Astrocyte (in vitro differentiated cells and primary cell): ENCODE measurements around the gene TBL2. TPM values are rescaled to one million over a fixed set of nuclear protein-coding genes. Genes with fewer than 3 reads are reported as not detected.

Experiments
- DNase-seq: peaks from one replicate; pipeline ENCODE4 v3.0.0-alpha.2; 2010; ENCODE audit warnings: low read depth
- FAIRE-seq: peaks from 2 replicates; lab custom pipeline; 2011; peaks lifted over from hg19 to GRCh38; lab: Jason Lieb, UNC
- H2AFZ ChIP-seq: 2 replicates; pipeline ENCODE4 v1.6.0; 2012; ENCODE audit warnings: low read depth, low read length, inconsistent platforms
- H3K27ac ChIP-seq: 2 replicates; pipeline ENCODE4 v1.5.1; 2011; ENCODE audit warnings: low read depth, low read length, inconsistent platforms
- H3K27me3 ChIP-seq: 2 replicates; pipeline ENCODE4 v1.6.0; 2011; ENCODE audit warnings: low read length, inconsistent platforms; ENCODE audit not compliant: insufficient read depth
- H3K36me3 ChIP-seq: 2 replicates; pipeline ENCODE4 v1.5.1; 2011; ENCODE audit warnings: low read length, inconsistent platforms; ENCODE audit not compliant: insufficient read depth
- H3K4me1 ChIP-seq: 2 replicates; pipeline ENCODE4 v1.5.1; 2011; ENCODE audit warnings: low read length, inconsistent platforms; ENCODE audit not compliant: insufficient read depth
- H3K4me2 ChIP-seq: 2 replicates; pipeline ENCODE4 v1.6.0; 2012; ENCODE audit warnings: low read length, inconsistent platforms
- H3K4me3 ChIP-seq: 2 replicates; pipeline ENCODE4 v1.5.1; 2011; ENCODE audit warnings: low read depth, mild to moderate bottlenecking, low read length, inconsistent platforms; ENCODE audit not compliant: insufficient read depth
- H3K79me2 ChIP-seq: 2 replicates; pipeline ENCODE4 v1.6.0; 2012; ENCODE audit warnings: mild to moderate bottlenecking, low read length, inconsistent platforms; ENCODE audit not compliant: insufficient read depth
- H3K9ac ChIP-seq: 2 replicates; pipeline ENCODE4 v1.6.0; 2012; ENCODE audit warnings: mild to moderate bottlenecking, low read length, inconsistent platforms
- H3K9me3 ChIP-seq: 2 replicates; pipeline ENCODE4 v1.5.1; 2012; ENCODE audit warnings: low read depth, mild to moderate bottlenecking, low read length, inconsistent platforms; ENCODE audit not compliant: insufficient read depth
- H4K20me1 ChIP-seq: 2 replicates; pipeline ENCODE4 v1.6.0; 2012; ENCODE audit warnings: low read length, inconsistent platforms; ENCODE audit not compliant: insufficient read depth
- H3K27ac Mint-ChIP-seq: one replicate; pipeline ENCODE4 v1.8.0; 2021; ENCODE audit warnings: mild to moderate bottlenecking, mixed read lengths; ENCODE audit not compliant: unreplicated experiment
- H3K27me3 Mint-ChIP-seq: one replicate; pipeline ENCODE4 v1.8.0; 2021; ENCODE audit warnings: low read depth, mixed read lengths; ENCODE audit not compliant: unreplicated experiment
- H3K36me3 Mint-ChIP-seq: one replicate; pipeline ENCODE4 v1.8.0; 2021; ENCODE audit warnings: low read depth, mixed read lengths; ENCODE audit not compliant: unreplicated experiment
- H3K4me1 Mint-ChIP-seq: one replicate; pipeline ENCODE4 v1.8.0; 2021; ENCODE audit warnings: low read depth, mixed read lengths; ENCODE audit not compliant: unreplicated experiment
- H3K4me3 Mint-ChIP-seq: one replicate; pipeline ENCODE4 v1.8.0; 2021; ENCODE audit warnings: mild to moderate bottlenecking, moderate library complexity, mixed read lengths; ENCODE audit not compliant: unreplicated experiment
- H3K9me3 Mint-ChIP-seq: one replicate; pipeline ENCODE4 v1.8.0; 2021; ENCODE audit warnings: mild to moderate bottlenecking, mixed read lengths; ENCODE audit not compliant: unreplicated experiment
- CTCF ChIP-seq: IDR thresholded peaks from 2 replicates; pipeline ENCODE4 v1.5.1; 2011; ENCODE audit warnings: low read depth, mild to moderate bottlenecking, inconsistent platforms, low read length, moderate library complexity; ENCODE audit not compliant: insufficient read depth
- EZH2 ChIP-seq: IDR thresholded peaks from 2 replicates; pipeline ENCODE4 v1.6.1; 2012; ENCODE audit warnings: mild to moderate bottlenecking, low read length, inconsistent platforms; ENCODE audit not compliant: insufficient read depth
- total RNA-seq: library from RNA; stranded (reverse); gene quantifications from 2 replicates; pipeline ENCODE4 v1.2.1, GENCODE V29; 2021

The TBL2 gene
- total RNA-seq, 1 donor from 2014 or later, result 54.8 TPM

GRCh38 chr7:73533742-73534141 lies 44.6 kb downstream of the TBL2 start:
- Mint-ChIP-seq H3K9me3 (no peaks in the 10 kb centered on the region), H3K36me3 (peaks cover 19% of the 10 kb centered on the region), H3K4me3 (no peak overlapping the region), H3K27me3 (no peaks in the 10 kb centered on the region), H3K27ac (no peak overlapping the region), H3K4me1 (no peaks in the 10 kb centered on the region)
- H3K9me3 ChIP-seq, result no peaks in the 10 kb centered on the region
- no peak overlapping the region for H3K27ac ChIP-seq
- TF ChIP-seq CTCF (no peak), EZH2 (no peak)
- H3K9ac ChIP-seq, result no peak overlapping the region
- H3K79me2 ChIP-seq, result no peaks in the 10 kb centered on the region
- no peak for DNase-seq
- peaks cover 7% of the 10 kb centered on the region for H4K20me1 ChIP-seq
- no peaks in the 10 kb centered on the region for H3K27me3 ChIP-seq
- FAIRE-seq, result no peak
- H3K4me3 ChIP-seq, result no peak overlapping the region
- no peaks in the 10 kb centered on the region for H3K4me1 ChIP-seq
- H3K4me2 ChIP-seq, result no peak overlapping the region
- peaks cover 14% of the 10 kb centered on the region for H3K36me3 ChIP-seq
- no peak overlapping the region for H2AFZ ChIP-seq

GRCh38 chr7:73532224-73532623 lies 46.2 kb downstream of the TBL2 start:
- H3K79me2 ChIP-seq, result no peaks in the 10 kb centered on the region
- FAIRE-seq, result no peak
- TF ChIP-seq CTCF (no peak), EZH2 (no peak)
- peaks cover 12% of the 10 kb centered on the region for H3K36me3 Mint-ChIP-seq
- H3K9me3 Mint-ChIP-seq, result no peaks in the 10 kb centered on the region
- peak overlapping the region; percentile 77 for H3K27ac Mint-ChIP-seq
- no peak overlapping the region for H3K4me3 Mint-ChIP-seq
- H3K4me1 Mint-ChIP-seq, result peaks cover under 1% of the 10 kb centered on the region
- no peaks in the 10 kb centered on the region for H3K27me3 ChIP-seq
- H3K36me3 ChIP-seq, result peaks cover 7% of the 10 kb centered on the region
- no peak overlapping the region for H2AFZ ChIP-seq
- H4K20me1 ChIP-seq, result no peaks in the 10 kb centered on the region
- peaks cover 4% of the 10 kb centered on the region for H3K4me1 ChIP-seq
- H3K27me3 Mint-ChIP-seq, result no peaks in the 10 kb centered on the region
- DNase-seq, result no peak
- no peaks in the 10 kb centered on the region for H3K9me3 ChIP-seq
- H3K9ac ChIP-seq, result no peak overlapping the region
- H3K27ac ChIP-seq, result no peak overlapping the region
- no peak overlapping the region for H3K4me3 ChIP-seq
- no peak overlapping the region for H3K4me2 ChIP-seq

GRCh38 chr7:73530800-73531199 lies 47.6 kb downstream of the TBL2 start:
- no peak for FAIRE-seq
- Histone ChIP-seq H3K79me2 (no peaks in the 10 kb centered on the region), H3K27ac (no peak overlapping the region), H3K4me1 (peaks cover 4% of the 10 kb centered on the region), H3K4me3 (no peak overlapping the region), H3K36me3 (peaks cover 7% of the 10 kb centered on the region), H3K4me2 (no peak overlapping the region), H3K9ac (no peak overlapping the region), H4K20me1 (no peaks in the 10 kb centered on the region), H3K9me3 (no peaks in the 10 kb centered on the region), H3K27me3 (no peaks in the 10 kb centered on the region), H2AFZ (no peak overlapping the region)
- DNase-seq, result no peak
- TF ChIP-seq CTCF (no peak), EZH2 (no peak)
- Mint-ChIP-seq H3K4me1 (peaks cover 3% of the 10 kb centered on the region), H3K27me3 (no peaks in the 10 kb centered on the region), H3K36me3 (peaks cover 4% of the 10 kb centered on the region), H3K9me3 (no peaks in the 10 kb centered on the region), H3K27ac (no peak overlapping the region), H3K4me3 (no peak overlapping the region)
